ENCODE data around the gene ETFB. TPM values are rescaled to one million over a fixed set of nuclear protein-coding genes. Genes with fewer than 3 reads are reported as not detected.

The ETFB gene
- total and polyA plus RNA-seq, 10 of the 15 experiments (the other 5 are each of a cell fraction or from before 2014, with no cell fraction given): 15.1 to 166 (median 87.8) TPM

DNA sequence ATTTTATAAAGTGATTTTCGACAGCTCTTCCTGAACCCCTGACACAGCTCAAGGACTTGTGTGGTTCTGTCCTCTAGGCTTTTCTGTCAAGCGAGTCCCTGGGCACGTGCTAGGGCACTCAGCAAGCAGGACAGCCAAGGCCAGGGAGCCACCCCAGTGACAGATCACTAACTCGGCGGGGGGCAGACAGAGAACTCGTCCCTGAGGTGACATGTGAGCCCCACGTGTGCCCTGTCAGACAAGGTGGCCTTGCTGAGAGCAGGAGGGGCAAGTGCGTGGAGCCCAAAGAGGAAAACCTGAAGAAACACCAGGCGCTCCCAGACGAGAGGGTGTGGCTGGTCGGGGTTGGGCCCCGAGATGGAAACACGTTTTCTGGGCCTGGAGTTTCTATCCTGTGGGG, 4.9 kb downstream of the ETFB start:
- no peak overlapping the region for H3K4me3 ChIP-seq
- H3K27ac ChIP-seq (ENCODE audit: control insufficient read depth, insufficient read depth): no peak overlapping the region
- no peaks in the 10 kb centered on the region for H3K27me3 ChIP-seq (replicated peaks in 1 of 2; ENCODE audit: control insufficient read depth in 2 of 2, insufficient read depth in 2 of 2, low read length in 1 of 2)
- BruUV-seq (replicated peaks): no TSS peak
- no peaks in the 10 kb centered on the region for H4K20me1 ChIP-seq (ENCODE audit: control insufficient read depth, insufficient read depth)
- H2AFZ ChIP-seq (ENCODE audit: control insufficient read depth, low read depth, low read length): no peak overlapping the region
- DNase-seq (ENCODE audit: low read depth, low spot score) (no peak), ATAC-seq (no peak), FAIRE-seq (no peak)
- ChIA-PET SMC1A (ENCODE audit: uncharacterized antibody, unreplicated experiment) (no interaction called here), POLR2A (no interaction called here), RAD21 (ENCODE audit: unreplicated experiment) (interaction anchor here (1.1 kb wide), 1 partner anchor 22 kb away, joined by 4 read pairs; no protein-coding TSS in a partner anchor), CTCF (interaction anchor here (1.2 kb wide), 1 partner anchor 23 kb away, joined by 3 read pairs; no protein-coding TSS in a partner anchor)
- TF ChIP-seq CHD1 (IDR thresholded peaks at IDR 0.05; ENCODE audit: low read depth, low read length): no peak
- TF ChIP-seq TCF7 (IDR thresholded peaks at IDR 0.05; ENCODE audit: borderline replicate concordance): no peak
- intact Hi-C loops (cut with micrococcal nuclease; ENCODE audit: unreplicated experiment): no loop called here
- H3K9me3 ChIP-seq (replicated peaks; ENCODE audit: control insufficient read depth, insufficient read depth, low read length): no peaks in the 10 kb centered on the region
- H3K4me2 ChIP-seq (ENCODE audit: control insufficient read depth, insufficient read depth): no peak overlapping the region
- WGBS (ENCODE audit: insufficient coverage, insufficient replicate concordance, low lambda C conversion rate, missing lambda C conversion rate): 84% methylated on average over 12 of the region's 13 CpGs
- no peak overlapping the region for H3K9ac ChIP-seq (ENCODE audit: control insufficient read depth, insufficient read depth, low read length)
- peaks cover 10% of the 10 kb centered on the region for H3K79me2 ChIP-seq (ENCODE audit: control insufficient read depth, insufficient read depth, low read length)
- in situ Hi-C loops (cut with MboI): loop anchor here (10.0 to 25.0 kb wide), 2 partner anchors 546 to 1024 kb away; partner anchors contain the start of gene KCNC3
- H3K36me3 ChIP-seq (ENCODE audit: control insufficient read depth in 2 of 2, insufficient read depth in 2 of 2, low read length in 1 of 2): no peaks in the 10 kb centered on the region
- peaks cover 3% of the 10 kb centered on the region for H3K4me1 ChIP-seq (ENCODE audit: control insufficient read depth, insufficient read depth, low read length)

DNA sequence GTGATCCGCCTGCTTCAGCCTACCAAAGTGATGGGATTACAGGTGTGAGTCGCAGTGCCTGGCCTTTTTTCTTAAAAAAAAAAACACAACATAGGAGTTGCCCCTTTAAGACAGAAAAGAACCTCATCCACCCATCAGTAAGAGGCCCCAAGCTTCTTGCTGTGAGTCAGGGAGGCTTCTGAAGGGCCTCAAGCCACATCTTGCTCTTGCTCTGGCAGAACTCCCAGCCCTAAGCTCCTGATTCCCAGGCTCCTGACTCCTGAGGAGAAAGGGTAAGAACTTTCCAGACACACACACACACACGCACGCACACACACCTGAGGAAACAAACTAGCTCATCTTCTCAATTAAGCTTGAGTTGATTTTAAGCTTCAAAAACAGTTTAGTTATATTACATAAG, 6.9 kb downstream of the ETFB start:
- CTCF ChIA-PET: interaction anchor here (0.6 to 1.3 kb wide), 3 partner anchors 35 to 81 kb away, joined by 3 to 4 read pairs (median 3); no protein-coding TSS in a partner anchor
- in situ Hi-C loops (cut with MboI) (loop anchor here (25.0 kb wide), 1 partner anchor 1022 kb away; the partner anchor contains the start of gene KCNC3), intact Hi-C loops (cut with micrococcal nuclease; ENCODE audit: unreplicated experiment) (no loop called here)
- FAIRE-seq (no peak), DNase-seq (ENCODE audit: low read depth, low spot score) (no peak), ATAC-seq (no peak)
- Histone ChIP-seq H3K4me1 (ENCODE audit: control insufficient read depth, insufficient read depth, low read length) (no peaks in the 10 kb centered on the region), H3K27ac (ENCODE audit: control insufficient read depth, insufficient read depth) (no peak overlapping the region), H3K36me3 (ENCODE audit: control insufficient read depth in 2 of 2, insufficient read depth in 2 of 2, low read length in 1 of 2) (no peaks in the 10 kb centered on the region), H3K27me3 (replicated peaks in 1 of 2; ENCODE audit: control insufficient read depth in 2 of 2, insufficient read depth in 2 of 2, low read length in 1 of 2) (no peaks in the 10 kb centered on the region), H3K9me3 (replicated peaks; ENCODE audit: control insufficient read depth, insufficient read depth, low read length) (no peaks in the 10 kb centered on the region), H3K4me3 (no peak overlapping the region), H3K79me2 (ENCODE audit: control insufficient read depth, insufficient read depth, low read length) (no peaks in the 10 kb centered on the region), H3K9ac (ENCODE audit: control insufficient read depth, insufficient read depth, low read length) (no peak overlapping the region), H2AFZ (ENCODE audit: control insufficient read depth, low read depth, low read length) (no peak overlapping the region), H4K20me1 (ENCODE audit: control insufficient read depth, insufficient read depth) (no peaks in the 10 kb centered on the region), H3K4me2 (ENCODE audit: control insufficient read depth, insufficient read depth) (no peak overlapping the region)
- WGBS (ENCODE audit: insufficient coverage, insufficient replicate concordance, low lambda C conversion rate, missing lambda C conversion rate): 97% methylated on average over 4 of the region's 4 CpGs
- SMC1A ChIA-PET (ENCODE audit: uncharacterized antibody, unreplicated experiment): interaction anchor here (1.3 kb wide), 1 partner anchor 13 kb away, joined by 3 read pairs; the partner anchor contains the start of gene NKG7
- RAD21 ChIA-PET (ENCODE audit: unreplicated experiment): interaction anchor here (0.8 to 1.4 kb wide), 2 partner anchors 20 to 48 kb away, joined by 4 to 6 read pairs; no protein-coding TSS in a partner anchor
- POLR2A ChIA-PET: interaction anchor here (1.0 kb wide), 1 partner anchor 9 kb away, joined by 3 read pairs; no protein-coding TSS in a partner anchor
- no TSS peak for BruUV-seq (replicated peaks)
- TF ChIP-seq, protein P1, sequence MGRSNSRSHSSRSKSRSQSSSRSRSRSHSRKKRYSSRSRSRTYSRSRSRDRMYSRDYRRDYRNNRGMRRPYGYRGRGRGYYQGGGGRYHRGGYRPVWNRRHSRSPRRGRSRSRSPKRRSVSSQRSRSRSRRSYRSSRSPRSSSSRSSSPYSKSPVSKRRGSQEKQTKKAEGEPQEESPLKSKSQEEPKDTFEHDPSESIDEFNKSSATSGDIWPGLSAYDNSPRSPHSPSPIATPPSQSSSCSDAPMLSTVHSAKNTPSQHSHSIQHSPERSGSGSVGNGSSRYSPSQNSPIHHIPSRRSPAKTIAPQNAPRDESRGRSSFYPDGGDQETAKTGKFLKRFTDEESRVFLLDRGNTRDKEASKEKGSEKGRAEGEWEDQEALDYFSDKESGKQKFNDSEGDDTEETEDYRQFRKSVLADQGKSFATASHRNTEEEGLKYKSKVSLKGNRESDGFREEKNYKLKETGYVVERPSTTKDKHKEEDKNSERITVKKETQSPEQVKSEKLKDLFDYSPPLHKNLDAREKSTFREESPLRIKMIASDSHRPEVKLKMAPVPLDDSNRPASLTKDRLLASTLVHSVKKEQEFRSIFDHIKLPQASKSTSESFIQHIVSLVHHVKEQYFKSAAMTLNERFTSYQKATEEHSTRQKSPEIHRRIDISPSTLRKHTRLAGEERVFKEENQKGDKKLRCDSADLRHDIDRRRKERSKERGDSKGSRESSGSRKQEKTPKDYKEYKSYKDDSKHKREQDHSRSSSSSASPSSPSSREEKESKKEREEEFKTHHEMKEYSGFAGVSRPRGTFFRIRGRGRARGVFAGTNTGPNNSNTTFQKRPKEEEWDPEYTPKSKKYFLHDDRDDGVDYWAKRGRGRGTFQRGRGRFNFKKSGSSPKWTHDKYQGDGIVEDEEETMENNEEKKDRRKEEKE (IDR thresholded peaks at IDR 0.05): no peak
- TF ChIP-seq DPF2 (IDR thresholded peaks at IDR 0.05): no peak
- no peak for TF ChIP-seq CHD1 (IDR thresholded peaks at IDR 0.05; ENCODE audit: low read depth, low read length)
- no peak for TF ChIP-seq NFIC (IDR thresholded peaks at IDR 0.05; ENCODE audit: low read depth, low read length)
- TF ChIP-seq POLR2A (IDR thresholded peaks at IDR 0.05; ENCODE audit: low read depth, low read length): no peak
- TF ChIP-seq CEBPZ (IDR thresholded peaks at IDR 0.05; ENCODE audit: low read depth, low read length): no peak
- no peak for TF ChIP-seq GATAD2B (conservative IDR thresholded peaks at IDR 0.05; ENCODE audit: low read depth)
- TF ChIP-seq YBX1 (IDR thresholded peaks at IDR 0.05): no peak
- TF ChIP-seq SMC3 (IDR thresholded peaks at IDR 0.05; ENCODE audit: borderline replicate concordance, low read length): no peak
- no peak for TF ChIP-seq KDM1A (IDR thresholded peaks at IDR 0.05; ENCODE audit: borderline replicate concordance)
- no peak for TF ChIP-seq SPI1 (IDR thresholded peaks at IDR 0.05; ENCODE audit: borderline replicate concordance, insufficient read depth, low read depth, low read length)
